ENCODE measurements around the gene CATSPERB. TPM values are rescaled to one million over a fixed set of nuclear protein-coding genes. Genes with fewer than 3 reads are reported as not detected.
A peak's percentile ranks its signal among the peaks of the same experiment; 100 is the strongest.

CATSPERB gene
- total and polyA plus RNA-seq, 9 of the 15 experiments (the other 6 are each of a cell fraction or from before 2014, with no cell fraction given), result 0.05 to 1.4 (median 0.89) TPM

- TF ChIP-seq ATF3 (IDR thresholded peaks at IDR 0.05) (peak; percentile 52; the same call in 1 of the 2 replicates), ATF3 (CRISPR knock-in tag; conservative IDR thresholded peaks at IDR 0.05) (no peak), RBFOX2 (IDR thresholded peaks at IDR 0.05; ENCODE audit: low read depth, low read length) (no peak), ZBTB34 (CRISPR knock-in tag; IDR thresholded peaks at IDR 0.05) (no peak), HDAC2 (IDR thresholded peaks at IDR 0.05) (no peak), CBFA2T2 (conservative IDR thresholded peaks at IDR 0.05) (0 out of 2 replicates have a peak, but pooled peaks have one; percentile 18), GABPB2 (CRISPR knock-in tag; conservative IDR thresholded peaks at IDR 0.05) (no peak), JUND (IDR thresholded peaks at IDR 0.05; ENCODE audit: borderline replicate concordance, low read depth, low read length) (peak; percentile 67; the same call in 1 of the 2 replicates), JUND (tag; IDR thresholded peaks at IDR 0.05; ENCODE audit: borderline replicate concordance, low read depth, low read length) (no peak), ZBTB9 (CRISPR knock-in tag; IDR thresholded peaks at IDR 0.05) (no peak), MAFF (IDR thresholded peaks at IDR 0.05; ENCODE audit: low read length) (peak; percentile 96), BACH1 (tag; IDR thresholded peaks at IDR 0.05) (peak; percentile 97), BCOR (IDR thresholded peaks at IDR 0.05) (no peak), POLR2AphosphoS2 (IDR thresholded peaks at IDR 0.05; ENCODE audit: low read length) (no peak), ZNF212 (CRISPR knock-in tag; IDR thresholded peaks at IDR 0.05) (no peak), IFI16 (CRISPR knock-in tag; IDR thresholded peaks at IDR 0.05) (no peak), KLF10 (CRISPR knock-in tag; IDR thresholded peaks at IDR 0.05) (no peak), CREM (IDR thresholded peaks at IDR 0.05; ENCODE audit: low read depth) (no peak), ARID1B (IDR thresholded peaks at IDR 0.05) (peak; percentile 73), ZNF717 (CRISPR knock-in tag; IDR thresholded peaks at IDR 0.05) (no peak), CHD2 (IDR thresholded peaks at IDR 0.05; ENCODE audit: low read depth, low read length) (no peak), SMAD4 (CRISPR knock-in tag; conservative IDR thresholded peaks at IDR 0.05) (peak; percentile 32; the same call in 1 of the 2 replicates), TCF3 (CRISPR knock-in tag; IDR thresholded peaks at IDR 0.05) (no peak), NFE2 (IDR thresholded peaks at IDR 0.05; ENCODE audit: low read depth) (peak; percentile 90), MAFK (IDR thresholded peaks at IDR 0.05; ENCODE audit: low read length) (peak; percentile 88)
- TF ChIP-seq, protein P1, sequence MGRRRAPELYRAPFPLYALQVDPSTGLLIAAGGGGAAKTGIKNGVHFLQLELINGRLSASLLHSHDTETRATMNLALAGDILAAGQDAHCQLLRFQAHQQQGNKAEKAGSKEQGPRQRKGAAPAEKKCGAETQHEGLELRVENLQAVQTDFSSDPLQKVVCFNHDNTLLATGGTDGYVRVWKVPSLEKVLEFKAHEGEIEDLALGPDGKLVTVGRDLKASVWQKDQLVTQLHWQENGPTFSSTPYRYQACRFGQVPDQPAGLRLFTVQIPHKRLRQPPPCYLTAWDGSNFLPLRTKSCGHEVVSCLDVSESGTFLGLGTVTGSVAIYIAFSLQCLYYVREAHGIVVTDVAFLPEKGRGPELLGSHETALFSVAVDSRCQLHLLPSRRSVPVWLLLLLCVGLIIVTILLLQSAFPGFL (CRISPR knock-in tag; IDR thresholded peaks at IDR 0.05), result no peak
- TF ChIP-seq, protein P2, sequence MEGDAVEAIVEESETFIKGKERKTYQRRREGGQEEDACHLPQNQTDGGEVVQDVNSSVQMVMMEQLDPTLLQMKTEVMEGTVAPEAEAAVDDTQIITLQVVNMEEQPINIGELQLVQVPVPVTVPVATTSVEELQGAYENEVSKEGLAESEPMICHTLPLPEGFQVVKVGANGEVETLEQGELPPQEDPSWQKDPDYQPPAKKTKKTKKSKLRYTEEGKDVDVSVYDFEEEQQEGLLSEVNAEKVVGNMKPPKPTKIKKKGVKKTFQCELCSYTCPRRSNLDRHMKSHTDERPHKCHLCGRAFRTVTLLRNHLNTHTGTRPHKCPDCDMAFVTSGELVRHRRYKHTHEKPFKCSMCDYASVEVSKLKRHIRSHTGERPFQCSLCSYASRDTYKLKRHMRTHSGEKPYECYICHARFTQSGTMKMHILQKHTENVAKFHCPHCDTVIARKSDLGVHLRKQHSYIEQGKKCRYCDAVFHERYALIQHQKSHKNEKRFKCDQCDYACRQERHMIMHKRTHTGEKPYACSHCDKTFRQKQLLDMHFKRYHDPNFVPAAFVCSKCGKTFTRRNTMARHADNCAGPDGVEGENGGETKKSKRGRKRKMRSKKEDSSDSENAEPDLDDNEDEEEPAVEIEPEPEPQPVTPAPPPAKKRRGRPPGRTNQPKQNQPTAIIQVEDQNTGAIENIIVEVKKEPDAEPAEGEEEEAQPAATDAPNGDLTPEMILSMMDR (IDR thresholded peaks at IDR 0.05 in 2 of 3, conservative IDR thresholded peaks at IDR 0.05 in 1 of 3; ENCODE audit: insufficient read depth in 2 of 3, low read depth in 1 of 3, low read length in 3 of 3), result no peak
Measured at GRCh38 chr14:91614187-91614586, 117.7 kb downstream of the CATSPERB start (continued).
